Measurements from ENCODE around the gene CRYBG3. TPM values are rescaled to one million over a fixed set of nuclear protein-coding genes. Genes with fewer than 3 reads are reported as not detected.

Gene CRYBG3
- total RNA-seq, 1 donor from 2014 or later = 18.3 TPM

DNA sequence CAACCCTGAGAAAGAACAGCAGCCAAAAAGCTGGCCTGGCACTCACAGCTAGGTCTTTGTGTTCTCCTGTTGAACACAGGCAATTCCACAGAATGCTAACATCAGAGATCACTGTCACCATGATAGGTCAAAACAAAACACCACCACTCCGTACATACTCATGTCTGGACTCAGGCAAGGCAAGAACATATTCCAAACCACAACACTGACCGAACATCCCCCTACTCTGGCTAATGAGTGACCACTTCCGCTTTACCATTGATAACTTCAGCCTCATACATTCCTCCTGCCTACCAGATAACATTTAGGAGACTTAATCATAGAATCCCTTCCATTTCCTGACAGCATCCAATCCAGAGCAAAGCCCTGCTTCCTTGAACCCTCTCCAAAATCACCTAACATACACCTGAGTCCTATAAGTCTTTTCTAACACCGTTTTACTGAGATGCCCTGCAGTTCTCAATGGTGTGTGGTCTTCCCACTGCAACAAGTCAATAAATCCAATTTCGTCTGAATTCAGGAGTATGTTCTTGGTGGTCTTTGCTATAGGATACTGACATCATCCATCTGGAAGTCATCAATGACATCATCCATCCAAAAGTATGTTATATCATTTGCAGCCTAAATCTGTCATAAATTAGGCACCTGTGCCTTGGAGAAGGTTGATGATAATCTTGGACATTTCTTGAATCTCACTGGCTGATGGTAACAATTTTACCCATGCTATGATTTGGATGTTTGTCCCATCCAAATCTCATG lies 126.7 kb downstream of the CRYBG3 start:
- no peak for ATAC-seq

DNA sequence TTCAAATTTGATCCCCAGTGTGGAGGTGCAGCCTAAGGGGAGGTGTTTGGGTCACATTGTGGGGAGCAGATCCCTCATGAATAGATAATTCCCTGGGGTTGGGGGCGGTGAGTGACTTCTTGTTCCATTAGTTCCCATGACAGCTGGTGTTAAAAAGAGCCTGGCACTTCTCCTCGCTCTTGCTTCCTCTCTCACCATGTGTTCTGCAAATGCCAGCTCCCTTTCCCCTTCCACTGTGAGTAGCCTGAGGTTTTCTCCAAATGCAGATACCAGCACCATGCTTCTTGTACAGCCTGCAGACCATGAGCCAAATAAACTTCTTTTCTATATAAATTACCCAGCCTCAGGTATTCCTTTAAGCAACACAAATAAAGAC lies 127.3 kb downstream of the CRYBG3 start:
- no peak for ATAC-seq

DNA sequence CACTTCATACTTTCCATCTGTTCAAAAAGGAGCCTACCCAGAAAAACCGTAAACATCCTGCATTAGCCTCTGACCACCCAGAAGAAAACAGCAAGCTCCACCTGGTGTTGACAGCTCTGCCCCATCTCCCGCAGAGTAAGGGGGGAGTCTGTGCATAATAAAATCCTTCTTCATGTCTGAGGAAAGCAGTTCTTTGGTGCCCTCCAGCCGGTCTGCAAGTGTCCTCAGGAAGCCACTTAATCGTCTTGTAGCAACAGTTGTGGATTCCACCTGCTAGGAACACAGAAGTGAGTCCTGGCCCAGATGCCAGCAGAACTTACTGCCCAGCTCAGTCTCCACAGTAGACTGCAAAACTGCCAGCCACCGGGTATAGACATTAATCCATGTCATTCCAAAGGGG lies 127.9 kb downstream of the CRYBG3 start:
- ATAC-seq = no peak

DNA sequence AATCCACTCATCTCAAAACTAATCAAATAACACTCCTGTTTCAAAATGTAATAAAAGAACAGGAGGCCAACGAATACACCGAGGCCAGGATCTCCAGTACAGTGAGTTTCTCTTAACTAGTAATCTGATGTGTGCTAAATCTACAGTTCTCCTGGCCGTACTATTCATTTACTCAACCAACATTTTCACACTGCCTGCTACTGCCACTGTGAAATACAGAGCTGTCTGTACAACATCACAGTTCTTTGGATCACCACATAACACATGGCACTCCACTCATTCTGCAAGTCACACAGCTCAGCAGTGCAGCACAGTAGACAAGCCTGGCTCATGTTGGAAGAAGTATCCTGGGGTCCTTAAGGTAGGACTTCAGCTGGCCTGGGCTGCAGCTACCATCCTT lies 128.5 kb downstream of the CRYBG3 start:
- no peak for ATAC-seq

DNA sequence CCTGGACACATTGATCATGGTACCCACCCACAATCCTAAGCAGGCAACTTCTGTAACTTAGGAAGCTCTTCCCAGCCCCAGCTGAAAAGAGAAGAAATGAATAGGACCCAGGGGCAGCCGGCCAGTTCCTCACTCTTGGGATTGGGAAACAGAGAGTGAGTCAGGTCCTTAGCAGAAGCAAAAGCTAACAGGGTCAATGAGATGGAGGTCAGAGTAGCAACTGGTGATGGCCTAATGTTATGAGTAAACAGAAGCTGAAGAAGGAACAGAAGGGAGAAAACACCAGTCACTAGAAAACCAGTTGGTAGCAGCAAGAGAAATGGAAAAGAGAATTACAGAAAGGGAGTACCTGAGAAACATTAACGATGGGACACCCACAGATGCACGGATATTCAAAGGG lies 130.5 kb downstream of the CRYBG3 start:
- ATAC-seq = peak; percentile 70

DNA sequence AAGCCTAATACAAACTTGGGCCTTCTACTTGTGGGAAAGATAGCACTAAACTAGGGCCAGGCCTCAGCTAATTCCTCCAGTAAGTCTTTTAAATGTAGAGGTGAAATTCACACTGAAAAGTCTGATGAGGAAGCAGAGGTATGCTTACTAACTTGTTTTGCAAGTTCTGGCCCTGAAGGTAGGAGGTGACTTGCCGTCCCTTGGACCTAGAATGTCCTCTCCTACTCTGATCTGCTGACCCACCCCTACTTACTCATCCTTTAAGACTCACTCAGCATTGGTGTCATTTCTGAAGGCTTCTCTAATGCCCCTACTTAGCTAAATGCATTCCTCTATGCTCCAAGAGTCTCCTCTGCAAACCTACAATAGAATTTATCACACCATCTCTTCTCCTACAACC lies 131.1 kb downstream of the CRYBG3 start:
- ATAC-seq = peak; percentile 94

DNA sequence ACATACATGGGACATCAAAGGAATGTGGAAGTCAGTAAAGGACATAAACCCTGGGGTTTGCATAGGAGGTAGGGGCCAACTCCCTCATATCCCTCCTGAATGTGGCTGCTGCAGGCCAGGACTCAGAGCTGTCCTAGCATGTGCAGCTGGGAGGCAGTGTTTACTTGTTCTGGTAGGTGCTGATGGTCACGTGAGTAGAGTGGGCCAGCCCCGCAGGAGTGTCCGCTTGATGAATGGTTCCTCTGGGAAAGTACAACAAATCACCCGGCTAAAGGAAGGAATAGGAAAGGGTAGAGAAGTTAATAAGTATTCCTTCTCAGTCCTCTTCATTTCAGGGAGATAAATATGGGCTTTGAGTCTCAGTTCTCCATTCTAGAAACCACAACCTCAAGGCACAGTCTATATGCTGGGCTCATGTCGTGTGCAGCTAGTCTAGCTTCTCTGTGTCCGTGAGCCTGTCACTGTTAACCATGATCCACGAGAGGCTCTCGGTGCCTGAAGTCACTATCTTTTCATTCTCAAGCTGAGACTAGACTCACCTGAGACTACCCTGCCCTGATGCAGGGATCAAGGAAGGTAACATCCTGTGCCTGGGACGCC lies 132.5 kb downstream of the CRYBG3 start:
- ATAC-seq = no peak

DNA sequence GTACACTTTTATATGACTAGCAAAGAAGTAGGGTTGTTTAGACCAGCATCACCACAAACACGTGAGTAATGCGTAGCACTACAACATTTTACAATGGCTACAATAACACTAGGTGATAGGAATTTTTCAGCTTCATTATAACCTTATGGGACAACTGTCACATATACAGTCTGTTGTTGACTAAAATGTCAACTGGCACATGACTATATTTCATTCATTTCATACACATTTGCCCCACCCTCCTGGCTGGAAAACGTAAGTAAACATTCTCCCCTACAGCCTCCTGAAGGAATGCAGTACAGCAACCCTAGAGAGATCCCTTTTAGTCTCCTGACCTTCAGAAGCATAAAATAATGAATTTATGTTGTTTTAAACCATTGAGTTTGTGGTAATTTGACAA lies 134.2 kb downstream of the CRYBG3 start:
- ATAC-seq = no peak

DNA sequence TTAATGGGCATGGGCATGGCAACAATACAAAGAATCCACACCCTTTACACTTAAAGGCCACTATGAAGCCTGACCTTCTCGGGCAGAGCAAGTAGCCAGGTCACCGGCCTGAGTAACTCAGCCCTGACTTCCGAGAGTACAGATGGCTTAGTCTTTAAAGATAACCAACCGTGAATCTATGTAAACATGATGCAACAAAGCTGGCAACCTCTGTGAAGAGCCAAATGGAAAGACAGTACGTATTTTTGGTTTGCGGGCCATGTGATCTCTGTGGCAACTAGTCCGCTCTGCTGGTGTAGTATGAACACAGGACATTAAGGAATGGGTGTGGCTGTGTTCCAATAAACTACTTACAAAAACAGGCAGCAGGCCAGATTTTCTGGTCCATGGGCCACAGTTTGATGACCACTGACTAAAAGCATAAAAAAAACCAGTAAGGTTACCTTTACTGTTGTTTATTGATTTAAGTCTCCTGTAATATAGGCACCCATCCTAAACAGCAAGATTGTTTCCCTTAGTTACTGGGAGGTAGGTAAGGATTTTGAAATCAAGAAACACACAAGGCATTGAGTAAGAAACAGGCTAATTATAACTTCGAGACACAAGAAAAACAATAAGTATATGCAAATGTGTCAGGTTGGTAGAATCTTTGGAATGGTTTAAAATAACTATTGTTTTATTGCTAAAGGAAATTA lies 136.0 kb downstream of the CRYBG3 start:
- ATAC-seq = peak; percentile 56

DNA sequence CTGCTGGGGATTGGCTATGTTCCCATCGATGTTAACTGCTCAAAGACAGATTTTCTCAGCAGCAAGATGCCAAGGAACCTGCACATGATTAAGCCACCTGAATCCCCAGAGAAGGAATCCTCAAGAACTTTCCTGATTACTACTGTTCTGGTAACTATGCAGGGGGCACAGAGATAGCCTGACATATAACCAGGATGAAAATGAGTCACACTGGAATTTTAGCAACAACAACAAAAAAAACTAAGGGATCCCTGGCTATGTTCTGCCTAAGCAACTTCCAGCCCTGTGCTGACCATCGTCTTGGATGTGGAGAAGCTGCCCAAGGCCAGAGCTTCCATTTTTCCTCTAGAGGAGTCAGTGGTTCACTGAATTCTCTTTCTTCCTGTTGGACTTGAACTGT lies 136.6 kb downstream of the CRYBG3 start:
- ATAC-seq = no peak

DNA sequence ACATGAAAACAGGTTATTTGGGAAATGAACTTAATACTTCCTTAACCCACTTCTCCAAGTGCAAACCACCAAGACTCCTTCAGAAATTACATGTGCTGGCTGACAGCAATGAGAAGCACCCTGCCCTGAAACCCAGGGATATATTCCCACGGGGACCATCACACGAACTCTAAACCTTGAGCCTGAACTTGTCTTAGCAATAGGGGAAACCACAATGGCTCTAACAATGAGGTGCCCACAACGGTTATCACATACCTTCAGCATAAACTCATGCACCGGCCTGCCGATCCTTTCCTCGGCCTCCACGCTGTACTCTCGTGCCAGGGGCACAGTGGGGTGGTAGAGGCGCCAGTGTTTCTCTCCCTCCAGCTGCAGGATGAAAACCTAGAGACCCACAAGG lies 137.0 kb downstream of the CRYBG3 start:
- ATAC-seq = no peak

DNA sequence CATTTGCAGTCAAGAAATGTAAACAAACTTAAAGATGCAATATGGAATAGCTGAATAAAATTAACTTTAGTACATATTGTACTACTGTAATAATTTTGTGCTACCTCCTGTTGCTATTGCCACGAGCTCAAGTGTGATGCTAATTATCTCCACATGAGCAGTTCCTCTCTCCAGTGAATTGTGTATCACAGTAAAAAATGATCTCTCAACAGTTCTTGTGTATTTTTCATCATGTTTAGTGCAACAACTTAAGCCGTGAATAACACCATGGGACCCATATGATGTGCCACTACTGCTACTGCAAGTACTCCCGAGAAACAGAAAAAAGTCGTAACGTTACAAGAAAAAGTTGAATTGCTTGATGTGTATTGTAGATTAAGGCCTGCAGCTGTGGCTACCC lies 138.1 kb downstream of the CRYBG3 start:
- ATAC-seq = no peak

DNA sequence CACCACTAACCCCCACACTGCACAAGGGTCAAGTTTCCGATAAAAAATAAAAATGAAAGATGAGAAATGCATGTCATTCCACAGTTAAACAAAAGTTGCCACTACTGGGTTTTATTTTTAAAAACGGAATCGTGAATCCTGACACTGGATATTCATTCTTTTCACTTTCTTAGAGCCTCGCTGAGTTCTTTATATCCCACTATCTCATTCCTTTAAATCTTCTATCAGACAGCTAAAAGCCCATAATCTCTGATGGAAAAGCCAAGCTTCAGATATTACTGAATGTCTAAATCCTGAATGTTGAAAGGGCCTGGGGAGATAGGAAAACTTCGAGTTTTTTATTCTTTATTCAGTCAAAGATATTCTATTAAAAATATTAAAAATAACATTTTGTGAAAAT lies 138.7 kb downstream of the CRYBG3 start:
- no peak for ATAC-seq

DNA sequence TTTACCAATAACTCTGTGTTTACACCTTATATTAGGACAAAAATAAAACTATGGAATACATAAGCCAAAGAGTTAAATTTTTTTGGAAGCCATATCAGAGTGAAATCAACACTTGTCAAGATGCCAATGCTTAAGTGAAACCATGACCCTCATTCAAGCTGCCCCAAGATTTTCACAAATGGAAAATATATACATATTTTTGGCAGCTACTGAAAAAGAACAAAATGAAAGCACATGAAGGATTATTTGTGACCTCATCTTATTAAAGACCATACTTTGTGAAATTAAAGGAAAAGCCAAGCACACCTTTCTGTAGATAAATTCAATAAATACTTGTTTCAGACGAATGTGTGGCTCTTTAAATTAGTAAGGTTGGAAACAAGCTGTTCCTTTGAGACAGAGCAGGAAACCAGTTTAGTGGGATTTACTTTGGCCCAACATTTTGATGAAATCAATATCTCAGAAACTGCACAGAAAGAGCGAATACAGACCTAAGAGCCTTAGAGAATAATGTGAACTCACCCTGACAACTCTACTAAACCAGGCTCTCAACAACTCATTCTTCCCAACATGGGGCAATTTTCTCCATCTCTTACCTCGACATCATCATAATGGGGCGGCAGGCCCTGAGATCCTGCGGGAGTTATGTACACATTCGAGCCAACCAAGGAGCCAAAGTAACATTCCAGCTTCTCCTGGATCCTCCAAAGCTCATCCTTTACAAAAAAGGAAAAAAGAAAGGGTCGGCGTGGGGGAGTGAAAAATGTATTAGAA lies 139.4 kb downstream of the CRYBG3 start:
- no peak for ATAC-seq

DNA sequence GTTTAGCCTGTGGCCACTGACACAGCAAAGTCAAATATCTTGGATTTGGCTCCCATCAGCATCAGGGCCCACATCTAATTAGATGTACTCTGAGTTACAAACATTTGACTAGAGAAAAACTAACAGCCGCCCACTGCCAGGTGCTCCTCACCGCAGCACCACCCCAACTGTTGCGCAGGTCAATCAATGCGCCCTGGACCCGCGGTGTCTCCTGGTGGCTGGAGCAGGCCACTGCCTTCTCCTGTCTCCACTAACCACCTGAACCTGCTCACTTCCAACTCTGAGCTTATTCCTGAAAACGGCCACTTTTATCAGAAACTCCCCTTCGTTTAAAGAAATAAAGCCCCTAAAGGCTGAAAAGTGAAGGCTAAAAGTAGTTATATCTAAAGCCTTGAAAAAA lies 146.2 kb downstream of the CRYBG3 start:
- ATAC-seq = no peak

DNA sequence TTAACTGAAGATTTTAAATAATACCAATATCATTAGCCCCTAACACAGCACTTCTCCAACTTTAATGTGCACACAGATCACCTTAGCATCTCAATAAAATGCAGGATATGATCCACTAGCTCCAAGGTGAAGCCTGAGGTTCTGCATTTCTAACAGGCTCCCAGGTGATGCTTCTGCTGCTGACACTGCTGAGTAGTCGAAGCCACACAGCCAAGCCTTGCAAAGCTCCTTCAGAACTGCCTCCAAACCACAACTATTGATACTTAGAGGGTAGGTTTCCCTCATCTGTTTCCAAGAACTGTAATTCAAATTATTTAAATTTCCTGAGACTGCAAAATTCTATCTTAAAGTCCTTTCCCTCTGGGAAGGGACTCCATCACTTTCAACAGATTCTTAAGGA lies 146.6 kb downstream of the CRYBG3 start:
- ATAC-seq = no peak

DNA sequence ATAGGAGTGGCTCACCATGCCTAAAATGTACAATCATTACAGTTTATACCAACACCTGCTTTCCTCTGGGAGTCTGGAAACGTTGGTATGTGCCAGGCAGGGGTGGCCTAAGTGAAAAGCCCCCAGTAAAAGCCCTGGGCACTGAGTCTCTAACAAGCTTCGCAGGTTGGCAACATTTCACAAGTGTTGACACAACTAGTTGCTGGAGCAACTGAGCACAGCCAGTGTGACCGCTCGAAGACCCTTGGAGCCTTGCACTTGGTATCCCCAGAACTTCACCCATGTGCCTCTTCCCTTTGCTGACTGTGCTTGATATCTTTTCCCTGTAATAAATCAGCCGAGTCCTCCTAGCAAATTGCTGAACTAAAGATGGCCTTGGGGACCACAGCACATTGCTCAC lies 147.7 kb downstream of the CRYBG3 start:
- no peak for ATAC-seq

DNA sequence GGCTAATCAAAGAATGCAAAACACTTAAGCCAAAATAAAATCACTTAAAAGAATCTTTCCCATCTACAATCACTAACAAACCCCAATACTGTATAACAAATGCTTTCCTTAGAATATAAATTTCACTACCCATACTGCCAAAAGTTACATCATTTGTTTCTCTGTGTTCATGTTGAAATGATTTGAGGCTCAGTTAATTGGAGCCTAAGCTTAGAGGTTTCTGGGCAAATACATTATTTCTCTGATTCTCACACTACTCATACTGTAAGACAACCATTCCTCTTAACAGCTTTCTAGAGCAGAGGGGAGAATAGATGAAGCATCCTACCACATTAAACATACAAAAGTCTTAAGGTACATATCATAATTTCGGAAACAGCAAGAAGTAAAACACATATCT lies 148.3 kb downstream of the CRYBG3 start:
- no peak for ATAC-seq

DNA sequence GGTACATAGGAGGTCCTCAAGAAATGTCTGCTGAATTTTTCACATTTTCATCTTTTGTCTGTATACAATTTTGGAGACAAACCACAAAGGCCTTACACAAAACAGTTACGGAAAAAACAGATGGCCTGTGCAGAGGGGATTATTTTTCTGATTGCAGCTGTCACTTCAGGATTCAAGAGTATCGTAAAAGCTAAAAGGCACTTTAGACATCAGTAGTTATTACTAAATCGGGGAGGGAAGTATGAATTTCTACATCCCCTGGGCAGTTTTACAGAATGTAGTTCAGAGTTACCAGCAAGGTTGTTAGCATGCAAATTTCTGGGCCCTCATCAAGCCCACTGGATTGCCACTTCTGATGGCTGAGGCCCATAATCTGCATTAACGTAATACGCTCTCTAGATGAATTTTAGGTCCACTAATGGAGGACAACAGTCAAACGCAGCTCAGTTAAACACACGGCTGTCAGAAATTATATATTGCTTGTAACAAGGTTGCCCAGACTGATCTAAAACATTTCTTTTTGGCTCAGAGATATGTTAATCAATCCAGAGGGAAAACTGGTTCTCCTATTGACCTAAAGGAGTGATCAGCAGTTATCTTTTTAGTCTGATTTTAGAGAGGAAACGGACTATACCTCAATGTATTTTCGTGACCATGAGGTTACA lies 149.3 kb downstream of the CRYBG3 start:
- no peak for ATAC-seq

DNA sequence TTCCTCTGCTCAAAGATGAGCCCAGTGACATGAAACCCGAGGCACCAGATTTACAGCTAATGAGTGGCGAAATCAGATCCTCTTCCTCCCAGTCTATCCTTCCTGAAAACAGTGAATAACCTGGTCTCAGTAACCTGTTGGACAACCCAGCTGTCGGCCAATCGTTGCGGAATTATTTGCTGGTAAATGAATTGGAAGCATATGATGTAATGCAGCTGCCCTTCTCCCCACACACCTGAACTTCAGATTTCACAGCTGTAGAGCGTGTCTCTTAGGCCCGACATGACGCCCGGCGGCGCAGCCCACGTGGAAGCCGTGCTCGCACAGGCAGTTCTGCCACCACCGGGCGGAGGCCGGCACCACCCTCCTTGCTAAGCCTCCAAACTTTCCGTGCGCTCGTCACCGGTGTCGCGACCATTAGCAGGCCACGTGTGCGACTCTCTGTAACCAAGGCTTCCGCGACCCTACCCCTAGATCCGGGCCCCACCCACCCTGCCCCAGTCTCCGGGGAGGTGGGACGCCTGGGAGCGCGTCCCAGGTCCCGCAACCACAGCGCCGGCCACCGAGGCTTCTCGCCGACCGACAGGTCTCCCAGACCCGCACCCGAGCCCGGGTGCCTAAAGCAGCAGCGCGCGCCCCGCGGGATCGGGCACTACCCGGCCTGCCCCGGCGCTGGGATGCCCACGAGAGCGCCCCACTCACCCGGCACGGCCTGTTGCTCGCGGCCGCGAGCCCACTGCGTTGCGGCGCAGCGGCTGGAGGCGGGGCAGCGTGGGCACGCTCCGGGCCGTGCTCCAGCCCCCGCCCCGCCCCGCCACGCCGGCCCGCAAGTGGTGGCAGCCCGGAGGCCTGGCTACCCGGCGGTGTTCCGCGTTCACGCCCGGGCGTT lies 150.1 kb downstream of the CRYBG3 start, which contains the start of gene RIOX2:
TSS of gene RIOX2 (minus strand) at position 753 of the 889 bp plus-strand sequence. CDS start 4,838 bp downstream, outside the sequence.
- ATAC-seq = peak; percentile 97

DNA sequence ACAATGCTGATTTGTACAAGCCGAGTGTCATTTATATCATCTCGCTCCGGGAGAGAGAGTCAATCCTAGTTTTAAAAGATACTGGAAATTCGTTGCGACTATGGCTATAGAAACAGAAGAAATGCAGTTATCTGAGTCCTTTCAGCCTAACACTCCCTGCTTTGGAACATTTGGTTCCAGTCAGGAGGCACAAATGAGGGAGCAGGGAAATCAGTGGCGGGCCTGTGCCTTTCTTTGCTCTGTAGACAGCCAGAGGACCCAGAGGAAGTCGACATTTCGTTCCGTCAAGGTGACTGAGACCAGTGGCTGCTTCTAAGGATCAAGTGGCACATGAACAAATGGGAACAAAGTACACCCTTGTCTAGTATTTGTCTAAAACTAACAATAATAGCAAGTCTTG lies 151.2 kb downstream of the CRYBG3 start:
- ATAC-seq = no peak

DNA sequence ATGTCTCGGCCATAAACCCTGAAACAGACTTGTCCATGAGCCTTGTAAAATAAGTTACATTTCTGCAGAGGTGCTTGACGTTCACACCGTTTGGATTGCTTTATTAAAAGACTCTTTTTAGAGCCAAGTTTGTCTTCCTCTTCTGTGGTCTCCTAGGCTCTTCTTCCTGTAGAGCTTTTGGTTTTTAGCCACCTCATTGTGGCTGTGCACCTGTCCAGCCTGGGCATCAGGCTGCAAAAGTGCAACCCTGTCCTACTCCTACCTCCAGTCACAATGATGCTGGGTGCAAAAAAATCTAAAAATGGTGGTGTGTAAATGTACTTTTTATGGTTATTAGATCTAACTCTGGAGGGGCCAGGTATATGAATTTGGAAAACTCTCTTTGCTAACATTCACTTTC lies 153.2 kb downstream of the CRYBG3 start:
- no peak for ATAC-seq
